HepG2 (cell line): ENCODE results near the gene SCAANT1.

Experiments
- MAFF ChIP-seq: IDR thresholded peaks from 2 replicates; pipeline ENCODE4 v1.6.1; 2011; ENCODE audit warnings: low read depth, low read length, improper control_type of control experiment
- MTA1 ChIP-seq: sonication (generic); formaldehyde crosslinking; IDR thresholded peaks from 2 replicates; pipeline ENCODE4 v1.4.0; 2020; ENCODE audit warnings: missing genetic modification reagents, mild to moderate bottlenecking, borderline replicate concordance
- NFATC3 ChIP-seq: sonication (generic); formaldehyde crosslinking; IDR thresholded peaks from 2 replicates; pipeline ENCODE4 v1.5.1; 2020; ENCODE audit warnings: mild to moderate bottlenecking, missing genetic modification reagents
- PHF20 ChIP-seq: sonication (generic); formaldehyde crosslinking; IDR thresholded peaks from 2 replicates; pipeline ENCODE4 v1.5.0; 2020; ENCODE audit warnings: mild to moderate bottlenecking, missing genetic modification reagents
- POLR2A ChIP-seq, 2 experiments: IDR thresholded peaks; 2 replicates each; pipeline ENCODE4 v1.6.1; 2011; ENCODE audit warnings: low read depth in 2 of 2, low read length in 2 of 2, mild to moderate bottlenecking in 1 of 2, moderate library complexity in 1 of 2; ENCODE audit not compliant: insufficient read depth in 1 of 2
- POLR2AphosphoS5 ChIP-seq: IDR thresholded peaks from 2 replicates; pipeline ENCODE4 v1.6.1; 2012; ENCODE audit warnings: low read depth, low read length
- YY1 ChIP-seq: IDR thresholded peaks from 2 replicates; pipeline ENCODE4 v1.6.1; 2011; ENCODE audit warnings: low read length, low read depth, moderate library complexity, mild to moderate bottlenecking; ENCODE audit not compliant: insufficient read depth, insufficient replicate concordance
- ZNF232 ChIP-seq: sonication (generic); formaldehyde crosslinking; IDR thresholded peaks from 2 replicates; pipeline ENCODE4 v1.4.0; 2020; ENCODE audit warnings: missing genetic modification reagents, borderline replicate concordance
- ZNF563 ChIP-seq: sonication (generic); formaldehyde crosslinking; IDR thresholded peaks from 2 replicates; pipeline ENCODE4 v1.8.0; 2022; ENCODE audit warnings: mild to moderate bottlenecking, moderate library complexity, missing genetic modification reagents
- ZSCAN20 ChIP-seq: sonication (generic); formaldehyde crosslinking; IDR thresholded peaks from 2 replicates; pipeline ENCODE4 v1.4.0; 2020; ENCODE audit warnings: missing genetic modification reagents, mild to moderate bottlenecking, borderline replicate concordance
- TF ChIP-seq, protein P1 (sequence below): sonication (generic); formaldehyde crosslinking; IDR thresholded peaks from 2 replicates; pipeline ENCODE4 v1.9.0; 2021; ENCODE audit warnings: missing genetic modification reagents, borderline replicate concordance
- TF ChIP-seq, protein P2 (sequence below): sonication (generic); formaldehyde crosslinking; IDR thresholded peaks from 2 replicates; pipeline ENCODE4 v1.5.0; 2020; ENCODE audit warnings: mild to moderate bottlenecking, missing genetic modification reagents, moderate library complexity
- TF ChIP-seq, protein P3 (sequence below): sonication (generic); formaldehyde crosslinking; IDR thresholded peaks from 2 replicates; pipeline ENCODE4 v1.4.0; 2020; ENCODE audit warnings: mild to moderate bottlenecking, missing genetic modification reagents, borderline replicate concordance
- TF ChIP-seq, protein P4 (sequence below): IDR thresholded peaks from 2 replicates; pipeline ENCODE4 v1.6.1; 2016

DNA sequence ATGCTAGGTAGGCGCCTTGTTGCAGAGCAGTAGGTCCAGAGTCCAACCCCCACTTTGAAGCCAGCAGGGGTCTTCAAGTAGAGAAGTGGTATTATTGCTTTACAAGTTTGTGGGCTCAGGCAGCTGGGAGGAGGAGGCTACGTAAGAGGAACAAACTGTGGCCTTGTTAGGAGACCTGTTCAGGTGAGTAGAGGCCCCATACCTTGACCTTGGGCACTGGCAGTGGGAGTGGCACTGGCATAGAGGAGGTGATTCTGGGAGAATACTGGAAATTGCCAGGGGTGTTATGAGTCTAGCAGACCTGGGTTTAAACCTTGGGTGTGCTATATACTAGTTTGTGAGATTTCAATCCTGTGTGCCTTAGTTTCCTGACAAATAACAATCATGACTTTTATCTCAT lies 34.6 kb upstream of the SCAANT1 start:
- no peak for TF ChIP-seq POLR2A (IDR thresholded peaks at IDR 0.05; ENCODE audit: insufficient read depth in 1 of 2, low read depth in 2 of 2, low read length in 2 of 2)
- TF ChIP-seq MAFF = no peak
- no peak for TF ChIP-seq NFATC3 (CRISPR knock-in tag)
- TF ChIP-seq, protein P1, sequence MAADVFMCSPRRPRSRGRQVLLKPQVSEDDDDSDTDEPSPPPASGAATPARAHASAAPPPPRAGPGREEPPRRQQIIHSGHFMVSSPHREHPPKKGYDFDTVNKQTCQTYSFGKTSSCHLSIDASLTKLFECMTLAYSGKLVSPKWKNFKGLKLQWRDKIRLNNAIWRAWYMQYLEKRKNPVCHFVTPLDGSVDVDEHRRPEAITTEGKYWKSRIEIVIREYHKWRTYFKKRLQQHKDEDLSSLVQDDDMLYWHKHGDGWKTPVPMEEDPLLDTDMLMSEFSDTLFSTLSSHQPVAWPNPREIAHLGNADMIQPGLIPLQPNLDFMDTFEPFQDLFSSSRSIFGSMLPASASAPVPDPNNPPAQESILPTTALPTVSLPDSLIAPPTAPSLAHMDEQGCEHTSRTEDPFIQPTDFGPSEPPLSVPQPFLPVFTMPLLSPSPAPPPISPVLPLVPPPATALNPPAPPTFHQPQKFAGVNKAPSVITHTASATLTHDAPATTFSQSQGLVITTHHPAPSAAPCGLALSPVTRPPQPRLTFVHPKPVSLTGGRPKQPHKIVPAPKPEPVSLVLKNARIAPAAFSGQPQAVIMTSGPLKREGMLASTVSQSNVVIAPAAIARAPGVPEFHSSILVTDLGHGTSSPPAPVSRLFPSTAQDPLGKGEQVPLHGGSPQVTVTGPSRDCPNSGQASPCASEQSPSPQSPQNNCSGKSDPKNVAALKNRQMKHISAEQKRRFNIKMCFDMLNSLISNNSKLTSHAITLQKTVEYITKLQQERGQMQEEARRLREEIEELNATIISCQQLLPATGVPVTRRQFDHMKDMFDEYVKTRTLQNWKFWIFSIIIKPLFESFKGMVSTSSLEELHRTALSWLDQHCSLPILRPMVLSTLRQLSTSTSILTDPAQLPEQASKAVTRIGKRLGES = no peak
- no peak for TF ChIP-seq ZSCAN20
- TF ChIP-seq MTA1 (CRISPR knock-in tag) = no peak
- TF ChIP-seq, protein P2, sequence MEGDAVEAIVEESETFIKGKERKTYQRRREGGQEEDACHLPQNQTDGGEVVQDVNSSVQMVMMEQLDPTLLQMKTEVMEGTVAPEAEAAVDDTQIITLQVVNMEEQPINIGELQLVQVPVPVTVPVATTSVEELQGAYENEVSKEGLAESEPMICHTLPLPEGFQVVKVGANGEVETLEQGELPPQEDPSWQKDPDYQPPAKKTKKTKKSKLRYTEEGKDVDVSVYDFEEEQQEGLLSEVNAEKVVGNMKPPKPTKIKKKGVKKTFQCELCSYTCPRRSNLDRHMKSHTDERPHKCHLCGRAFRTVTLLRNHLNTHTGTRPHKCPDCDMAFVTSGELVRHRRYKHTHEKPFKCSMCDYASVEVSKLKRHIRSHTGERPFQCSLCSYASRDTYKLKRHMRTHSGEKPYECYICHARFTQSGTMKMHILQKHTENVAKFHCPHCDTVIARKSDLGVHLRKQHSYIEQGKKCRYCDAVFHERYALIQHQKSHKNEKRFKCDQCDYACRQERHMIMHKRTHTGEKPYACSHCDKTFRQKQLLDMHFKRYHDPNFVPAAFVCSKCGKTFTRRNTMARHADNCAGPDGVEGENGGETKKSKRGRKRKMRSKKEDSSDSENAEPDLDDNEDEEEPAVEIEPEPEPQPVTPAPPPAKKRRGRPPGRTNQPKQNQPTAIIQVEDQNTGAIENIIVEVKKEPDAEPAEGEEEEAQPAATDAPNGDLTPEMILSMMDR (CRISPR knock-in tag) = no peak
- no peak for TF ChIP-seq POLR2AphosphoS5
- no peak for TF ChIP-seq ZNF232 (CRISPR knock-in tag)
- no peak for TF ChIP-seq PHF20 (CRISPR knock-in tag)
- TF ChIP-seq, protein P3, sequence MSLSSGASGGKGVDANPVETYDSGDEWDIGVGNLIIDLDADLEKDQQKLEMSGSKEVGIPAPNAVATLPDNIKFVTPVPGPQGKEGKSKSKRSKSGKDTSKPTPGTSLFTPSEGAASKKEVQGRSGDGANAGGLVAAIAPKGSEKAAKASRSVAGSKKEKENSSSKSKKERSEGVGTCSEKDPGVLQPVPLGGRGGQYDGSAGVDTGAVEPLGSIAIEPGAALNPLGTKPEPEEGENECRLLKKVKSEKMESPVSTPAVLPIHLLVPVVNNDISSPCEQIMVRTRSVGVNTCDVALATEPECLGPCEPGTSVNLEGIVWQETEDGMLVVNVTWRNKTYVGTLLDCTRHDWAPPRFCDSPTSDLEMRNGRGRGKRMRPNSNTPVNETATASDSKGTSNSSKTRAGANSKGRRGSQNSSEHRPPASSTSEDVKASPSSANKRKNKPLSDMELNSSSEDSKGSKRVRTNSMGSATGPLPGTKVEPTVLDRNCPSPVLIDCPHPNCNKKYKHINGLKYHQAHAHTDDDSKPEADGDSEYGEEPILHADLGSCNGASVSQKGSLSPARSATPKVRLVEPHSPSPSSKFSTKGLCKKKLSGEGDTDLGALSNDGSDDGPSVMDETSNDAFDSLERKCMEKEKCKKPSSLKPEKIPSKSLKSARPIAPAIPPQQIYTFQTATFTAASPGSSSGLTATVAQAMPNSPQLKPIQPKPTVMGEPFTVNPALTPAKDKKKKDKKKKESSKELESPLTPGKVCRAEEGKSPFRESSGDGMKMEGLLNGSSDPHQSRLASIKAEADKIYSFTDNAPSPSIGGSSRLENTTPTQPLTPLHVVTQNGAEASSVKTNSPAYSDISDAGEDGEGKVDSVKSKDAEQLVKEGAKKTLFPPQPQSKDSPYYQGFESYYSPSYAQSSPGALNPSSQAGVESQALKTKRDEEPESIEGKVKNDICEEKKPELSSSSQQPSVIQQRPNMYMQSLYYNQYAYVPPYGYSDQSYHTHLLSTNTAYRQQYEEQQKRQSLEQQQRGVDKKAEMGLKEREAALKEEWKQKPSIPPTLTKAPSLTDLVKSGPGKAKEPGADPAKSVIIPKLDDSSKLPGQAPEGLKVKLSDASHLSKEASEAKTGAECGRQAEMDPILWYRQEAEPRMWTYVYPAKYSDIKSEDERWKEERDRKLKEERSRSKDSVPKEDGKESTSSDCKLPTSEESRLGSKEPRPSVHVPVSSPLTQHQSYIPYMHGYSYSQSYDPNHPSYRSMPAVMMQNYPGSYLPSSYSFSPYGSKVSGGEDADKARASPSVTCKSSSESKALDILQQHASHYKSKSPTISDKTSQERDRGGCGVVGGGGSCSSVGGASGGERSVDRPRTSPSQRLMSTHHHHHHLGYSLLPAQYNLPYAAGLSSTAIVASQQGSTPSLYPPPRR (CRISPR knock-in tag) = no peak
- TF ChIP-seq, protein P4, sequence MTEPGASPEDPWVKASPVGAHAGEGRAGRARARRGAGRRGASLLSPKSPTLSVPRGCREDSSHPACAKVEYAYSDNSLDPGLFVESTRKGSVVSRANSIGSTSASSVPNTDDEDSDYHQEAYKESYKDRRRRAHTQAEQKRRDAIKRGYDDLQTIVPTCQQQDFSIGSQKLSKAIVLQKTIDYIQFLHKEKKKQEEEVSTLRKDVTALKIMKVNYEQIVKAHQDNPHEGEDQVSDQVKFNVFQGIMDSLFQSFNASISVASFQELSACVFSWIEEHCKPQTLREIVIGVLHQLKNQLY (CRISPR knock-in tag) = no peak
- TF ChIP-seq ZNF563 (CRISPR knock-in tag) = no peak
- no peak for TF ChIP-seq YY1
